ENCODE data around the gene ECHS1. TPM values are rescaled to one million over a fixed set of nuclear protein-coding genes. Genes with fewer than 3 reads are reported as not detected.

Gene ECHS1
- total and polyA plus RNA-seq, 2 experiments from 2014 or later, result 92.1 to 127 TPM

GRCh38 chr10:133364645-133365431, 8.3 kb downstream of the ECHS1 start:
- Histone ChIP-seq H4K20me1 (replicated peaks; ENCODE audit: insufficient read depth) (peaks cover 4% of the 10 kb centered on the region; the same call in 1 of the 2 replicates), H3K27me3 (ENCODE audit: insufficient read depth) (peaks cover 4% of the 10 kb centered on the region; the same call in 1 of the 2 replicates), H3K36me3 (ENCODE audit: insufficient read depth) (no peaks in the 10 kb centered on the region), H3K4me3 (no peak overlapping the region), H3F3A (replicated peaks; ENCODE audit: low read depth) (no peaks in the 10 kb centered on the region; the same call in 1 of the 2 replicates), H3K79me2 (replicated peaks; ENCODE audit: insufficient read depth) (no peaks in the 10 kb centered on the region), H3K27ac (ENCODE audit: low read depth) (no peak overlapping the region), H3K9me2 (ENCODE audit: insufficient read depth) (no peaks in the 10 kb centered on the region), H3K4me1 (ENCODE audit: insufficient read depth) (no peaks in the 10 kb centered on the region), H3K4me2 (no peak overlapping the region), H2AFZ (no peak overlapping the region)
- H3K4me1 Mint-ChIP-seq, result no peaks in the 10 kb centered on the region
- DNase-seq (ENCODE audit: low spot score) (no peak), ATAC-seq (no peak)
- no peak overlapping the region for H3K4me3 Mint-ChIP-seq
- H3K27me3 Mint-ChIP-seq (ENCODE audit: insufficient read depth, low read depth, poor library complexity), result peaks cover 6% of the 10 kb centered on the region
- TF ChIP-seq, protein P1, sequence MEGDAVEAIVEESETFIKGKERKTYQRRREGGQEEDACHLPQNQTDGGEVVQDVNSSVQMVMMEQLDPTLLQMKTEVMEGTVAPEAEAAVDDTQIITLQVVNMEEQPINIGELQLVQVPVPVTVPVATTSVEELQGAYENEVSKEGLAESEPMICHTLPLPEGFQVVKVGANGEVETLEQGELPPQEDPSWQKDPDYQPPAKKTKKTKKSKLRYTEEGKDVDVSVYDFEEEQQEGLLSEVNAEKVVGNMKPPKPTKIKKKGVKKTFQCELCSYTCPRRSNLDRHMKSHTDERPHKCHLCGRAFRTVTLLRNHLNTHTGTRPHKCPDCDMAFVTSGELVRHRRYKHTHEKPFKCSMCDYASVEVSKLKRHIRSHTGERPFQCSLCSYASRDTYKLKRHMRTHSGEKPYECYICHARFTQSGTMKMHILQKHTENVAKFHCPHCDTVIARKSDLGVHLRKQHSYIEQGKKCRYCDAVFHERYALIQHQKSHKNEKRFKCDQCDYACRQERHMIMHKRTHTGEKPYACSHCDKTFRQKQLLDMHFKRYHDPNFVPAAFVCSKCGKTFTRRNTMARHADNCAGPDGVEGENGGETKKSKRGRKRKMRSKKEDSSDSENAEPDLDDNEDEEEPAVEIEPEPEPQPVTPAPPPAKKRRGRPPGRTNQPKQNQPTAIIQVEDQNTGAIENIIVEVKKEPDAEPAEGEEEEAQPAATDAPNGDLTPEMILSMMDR (conservative IDR thresholded peaks at IDR 0.05; ENCODE audit: low read depth in 2 of 2), result no peak
- TF ChIP-seq ZNF331 (CRISPR knock-in tag; IDR thresholded peaks at IDR 0.05; ENCODE audit: low read depth) (no peak), ZNF114 (CRISPR knock-in tag; IDR thresholded peaks at IDR 0.05) (no peak), ZNF462 (CRISPR knock-in tag; IDR thresholded peaks at IDR 0.05) (no peak), STAT1 (IDR thresholded peaks at IDR 0.05; ENCODE audit: unreplicated experiment) (no peak), EZH2phosphoT487 (IDR thresholded peaks at IDR 0.05; ENCODE audit: unreplicated experiment) (no peak), POLR2AphosphoS5 (IDR thresholded peaks at IDR 0.05; ENCODE audit: low read depth) (no peak), NANOG (IDR thresholded peaks at IDR 0.05; ENCODE audit: borderline replicate concordance) (no peak), EZH2 (IDR thresholded peaks at IDR 0.05; ENCODE audit: low read depth, unreplicated experiment) (no peak), CREB1 (CRISPR knock-in tag; IDR thresholded peaks at IDR 0.05; ENCODE audit: low read depth) (no peak), JUNB (IDR thresholded peaks at IDR 0.05; ENCODE audit: unreplicated experiment) (no peak), REST (IDR thresholded peaks at IDR 0.05; ENCODE audit: unreplicated experiment) (no peak)
- TF ChIP-seq, protein P2, sequence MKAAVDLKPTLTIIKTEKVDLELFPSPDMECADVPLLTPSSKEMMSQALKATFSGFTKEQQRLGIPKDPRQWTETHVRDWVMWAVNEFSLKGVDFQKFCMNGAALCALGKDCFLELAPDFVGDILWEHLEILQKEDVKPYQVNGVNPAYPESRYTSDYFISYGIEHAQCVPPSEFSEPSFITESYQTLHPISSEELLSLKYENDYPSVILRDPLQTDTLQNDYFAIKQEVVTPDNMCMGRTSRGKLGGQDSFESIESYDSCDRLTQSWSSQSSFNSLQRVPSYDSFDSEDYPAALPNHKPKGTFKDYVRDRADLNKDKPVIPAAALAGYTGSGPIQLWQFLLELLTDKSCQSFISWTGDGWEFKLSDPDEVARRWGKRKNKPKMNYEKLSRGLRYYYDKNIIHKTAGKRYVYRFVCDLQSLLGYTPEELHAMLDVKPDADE (IDR thresholded peaks at IDR 0.05), result no peak
- no peaks in the 10 kb centered on the region for H3K9me3 Mint-ChIP-seq
- H3K36me3 Mint-ChIP-seq (ENCODE audit: low read depth), result peaks cover 63% of the 10 kb centered on the region
- H3K27ac Mint-ChIP-seq, result no peak overlapping the region

Data from GM23338 (cell line).